ENCODE results near the gene ANKZF1. TPM values are rescaled to one million over a fixed set of nuclear protein-coding genes. Genes with fewer than 3 reads are reported as not detected.

Gene ANKZF1
- total RNA-seq (2021; fragmentation: NEBNext Ultra II Directional; extraction: Animal tissue kit (Norgen Biotek cat#: 25700)) (44.4 and 50.1 TPM in 2 replicates), polyA plus RNA-seq (2011; rRNA removed) (32.5 and 43.7 TPM in 2 replicates), polyA minus RNA-seq (2011; rRNA and poly(A)+ RNA removed) (33.2 and 37.7 TPM in 2 replicates)
- polyA plus RNA-seq (2011; cell fraction: cytosol; rRNA removed): 45.5 TPM
- polyA plus RNA-seq (2011; cell fraction: nucleus; rRNA removed): 197 TPM
- polyA plus RNA-seq (2012, experiment 1 of 2): 46.6 to 53.3 TPM (median 50.4 TPM) in 4 replicates
- polyA plus RNA-seq (2012, experiment 2 of 2): 26.9 TPM
- polyA plus RNA-seq (2013, experiment 1 of 2): 31.9 TPM
- polyA plus RNA-seq (2013, experiment 2 of 2): 30.1 TPM
- 29.0 TPM for polyA minus RNA-seq (2011; cell fraction: cytosol; rRNA and poly(A)+ RNA removed)
- polyA minus RNA-seq (2011; cell fraction: nucleus; rRNA and poly(A)+ RNA removed): 67.9 TPM
- long read RNA-seq, experiment 1, partial matches to known transcripts: 14 of 24 reads
- long read RNA-seq, experiment 1, other reads (novel, unspliced or antisense): 8 of 24 reads
- long read RNA-seq, experiment 2, transcript ANKZF1-201 (14 exons, 2,579 nt): major isoform, 22 of 36 reads
- long read RNA-seq, experiment 2, partial matches to known transcripts: 8 of 36 reads
- long read RNA-seq, experiment 2, other reads (novel, unspliced or antisense): 4 of 36 reads

- H3K27ac ChIP-seq (ENCODE audit: low read depth, low read length): peak within 1 kb of the TSS; percentile 71
- H3K23me2 ChIP-seq (ENCODE audit: low read depth, low read length): peaks cover 7% of the 10 kb centered on the region; the same call in 1 of the 2 replicates
- H4K5ac ChIP-seq (ENCODE audit: insufficient read length, low read depth, low read length): peak within 1 kb of the TSS; percentile 79
- peaks cover 18 to 48% (median 35%) of the 10 kb centered on the region in 4 experiments for H3K36me3 ChIP-seq (ENCODE audit: control insufficient read depth in 2 of 4, insufficient read depth in 4 of 4, low read length in 3 of 4)
- peak within 1 kb of the TSS; percentile 88; the same call in 1 of the 2 replicates for H4K8ac ChIP-seq (ENCODE audit: extremely low read depth, insufficient read depth, low read length)
- FAIRE-seq (peak; percentile 71), DNase-seq (ENCODE audit: low read depth in 1 of 2, low spot score in 2 of 2) (peak; percentile 93 to 95)
- H3K14ac ChIP-seq (ENCODE audit: insufficient read length): no peak within 1 kb of the TSS
- H2AK5ac ChIP-seq (ENCODE audit: low read depth, low read length): no peak within 1 kb of the TSS
- H2BK12ac ChIP-seq (ENCODE audit: low read depth, low read length): peak within 1 kb of the TSS; percentile 2; the same call in 1 of the 2 replicates
- H3K79me1 ChIP-seq (ENCODE audit: low read depth, low read length): no peaks in the 10 kb centered on the region; the same call in 1 of the 2 replicates
- CTCF ChIA-PET (ENCODE audit: partially characterized antibody): interaction anchor here (0.7 to 4.9 kb wide), 10 partner anchors 16 to 124 kb away, joined by 3 to 23 read pairs (median 4); partner anchors contain the start of genes GLB1L and STK16
- peak within 1 kb of the TSS; percentile 41 for H2BK5ac ChIP-seq (ENCODE audit: low read depth, low read length)
- peaks cover 0 to 12% of the 10 kb centered on the region in 2 experiments; a peak in 2 of 4 replicates for H3K79me2 ChIP-seq (ENCODE audit: control insufficient read depth in 1 of 2, insufficient read depth in 2 of 2, low read length in 2 of 2)
- no peak within 1 kb of the TSS for H2BK120ac ChIP-seq (replicated peaks; ENCODE audit: low read depth, low read length)
- H3K9me3 ChIP-seq (ENCODE audit: insufficient read depth in 2 of 2, low read depth in 1 of 2, low read length in 1 of 2): no peaks in the 10 kb centered on the region
- peak within 1 kb of the TSS; percentile 82 to 97 (median 92) for H3K4me3 ChIP-seq (ENCODE audit: extremely low read depth in 1 of 4, insufficient read depth in 2 of 4, low read depth in 3 of 4, low read length in 4 of 4)
- no peak within 1 kb of the TSS for H2AFZ ChIP-seq (ENCODE audit: low read length)
- POLR2A ChIA-PET (ENCODE audit: partially characterized antibody): interaction anchor here (0.7 to 4.6 kb wide), 17 partner anchors 8 to 101 kb away, joined by 3 to 57 read pairs (median 5); partner anchors contain the start of genes ABCB6, CNPPD1, DNAJB2 and GLB1L
- peaks cover 0 to 6% (median 3%) of the 10 kb centered on the region in 4 experiments; a peak in 5 of 7 replicates for H3K4me1 ChIP-seq (replicated peaks in 1 of 4; ENCODE audit: control insufficient read depth in 3 of 4, insufficient read depth in 4 of 4, low read length in 3 of 4)
- H3K23ac ChIP-seq (ENCODE audit: insufficient read length): no peak within 1 kb of the TSS
- H4K20me1 ChIP-seq (replicated peaks in 1 of 2; ENCODE audit: control insufficient read depth in 1 of 2, insufficient read depth in 2 of 2, low read length in 2 of 2): no peaks in the 10 kb centered on the region
- peak within 1 kb of the TSS; percentile 32 for H3K4ac ChIP-seq (replicated peaks; ENCODE audit: insufficient read length, low read depth, low read length)
- no peaks in the 10 kb centered on the region; a peak in 1 of 7 replicates for H3K27me3 ChIP-seq (replicated peaks in 1 of 4; ENCODE audit: control insufficient read depth in 3 of 4, extremely low read depth in 1 of 4, insufficient read depth in 3 of 4, low read length in 3 of 4)
- no peak within 1 kb of the TSS for H2BK20ac ChIP-seq (ENCODE audit: low read length)
- peak within 1 kb of the TSS; percentile 87; the same call in 1 of the 2 replicates for H3K18ac ChIP-seq (ENCODE audit: extremely low read depth, low read length)
- peak within 1 kb of the TSS; percentile 88 to 91 for H3K4me2 ChIP-seq (ENCODE audit: insufficient read depth in 1 of 2, low read depth in 2 of 2, low read length in 2 of 2)
- H4K91ac ChIP-seq (replicated peaks; ENCODE audit: insufficient read length, low read length): no peak within 1 kb of the TSS
- peak within 1 kb of the TSS; percentile 52 for H3K56ac ChIP-seq (replicated peaks; ENCODE audit: insufficient read length, low read depth, low read length)
- peak within 1 kb of the TSS; percentile 82 to 96 (median 86) for H3K9ac ChIP-seq (replicated peaks in 1 of 4; ENCODE audit: extremely low read depth in 1 of 4, low read depth in 3 of 4, low read length in 3 of 4)
- H2BK15ac ChIP-seq (ENCODE audit: low read length): no peak within 1 kb of the TSS
- 1% methylated on average over 62 of the region's 80 CpGs; no CpG with 5 or more reads in 1 of the 2 experiments for WGBS, 2 experiments (ENCODE audit: extremely low coverage in 1 of 2, insufficient coverage in 1 of 2, insufficient read length in 1 of 2, insufficient replicate concordance in 2 of 2, low coverage in 1 of 2, low lambda C conversion rate in 2 of 2, missing lambda C conversion rate in 1 of 2)
- TF ChIP-seq POU5F1 (IDR thresholded peaks at IDR 0.05; ENCODE audit: low read depth, low read length): no peak
- peak; percentile 26; the same call in 1 of the 2 replicates for TF ChIP-seq RBBP5 (IDR thresholded peaks at IDR 0.05; ENCODE audit: borderline replicate concordance, low read depth, low read length)
- TF ChIP-seq, protein P1, sequence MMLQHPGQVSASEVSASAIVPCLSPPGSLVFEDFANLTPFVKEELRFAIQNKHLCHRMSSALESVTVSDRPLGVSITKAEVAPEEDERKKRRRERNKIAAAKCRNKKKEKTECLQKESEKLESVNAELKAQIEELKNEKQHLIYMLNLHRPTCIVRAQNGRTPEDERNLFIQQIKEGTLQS (IDR thresholded peaks at IDR 0.05; ENCODE audit: insufficient read depth, low read depth, low read length): no peak
- TF ChIP-seq GTF2F1 (IDR thresholded peaks at IDR 0.05; ENCODE audit: borderline replicate concordance, low read depth, low read length): no peak
- no peak for TF ChIP-seq RFX5 (IDR thresholded peaks at IDR 0.05; ENCODE audit: borderline replicate concordance, low read depth, low read length)
- peak; percentile 86 for TF ChIP-seq KDM4A (IDR thresholded peaks at IDR 0.05; ENCODE audit: low read depth, low read length, severe bottlenecking)
Observed at GRCh38 chr2:219229305-219230058, at the start of gene ANKZF1, which contains the start of gene ATG9A. TSS of gene ANKZF1 (plus strand) at chr2:219229806. CDS start at chr2:219230258, 452 bp downstream. TSS of gene ATG9A (minus strand) at chr2:219229636. CDS start at chr2:219228024, 1,612 bp downstream.
